Stomach (tissue), 4 donors: ENCODE results near the gene TNFRSF11A.

Experiments used
- EP300 ChIP-seq: sonication (generic); formaldehyde crosslinking; IDR thresholded peaks from one replicate; pipeline ENCODE4 v1.6.1; 2017; ENCODE audit warnings: antibody characterized with exemption
- POLR2A ChIP-seq, 4 donors: fragments of 450-650 bp; IDR thresholded peaks; one replicate each; pipeline ENCODE4 v1.6.1; 2016; ENCODE audit warnings: antibody characterized with exemption in 4 of 4, control low read depth in 2 of 4, mild to moderate bottlenecking in 1 of 4, moderate library complexity in 1 of 4
- POLR2AphosphoS5 ChIP-seq, 3 donors: sonication (generic); formaldehyde crosslinking; IDR thresholded peaks; one replicate each; pipeline ENCODE4 v1.6.1; 2016; ENCODE audit warnings: antibody characterized with exemption in 3 of 3
- TF ChIP-seq, protein P1 (sequence below), 7 experiments: fragments of 450-650 bp in 4 of 7; fragments of 200-600 bp in 3 of 7; sonication (generic) in 3 of 7; IDR thresholded peaks; one replicate each; pipeline ENCODE4 v1.5.1; 2016 to 2019; ENCODE audit warnings: antibody characterized with exemption in 7 of 7, control low read depth in 2 of 7, mild to moderate bottlenecking in 1 of 7

DNA sequence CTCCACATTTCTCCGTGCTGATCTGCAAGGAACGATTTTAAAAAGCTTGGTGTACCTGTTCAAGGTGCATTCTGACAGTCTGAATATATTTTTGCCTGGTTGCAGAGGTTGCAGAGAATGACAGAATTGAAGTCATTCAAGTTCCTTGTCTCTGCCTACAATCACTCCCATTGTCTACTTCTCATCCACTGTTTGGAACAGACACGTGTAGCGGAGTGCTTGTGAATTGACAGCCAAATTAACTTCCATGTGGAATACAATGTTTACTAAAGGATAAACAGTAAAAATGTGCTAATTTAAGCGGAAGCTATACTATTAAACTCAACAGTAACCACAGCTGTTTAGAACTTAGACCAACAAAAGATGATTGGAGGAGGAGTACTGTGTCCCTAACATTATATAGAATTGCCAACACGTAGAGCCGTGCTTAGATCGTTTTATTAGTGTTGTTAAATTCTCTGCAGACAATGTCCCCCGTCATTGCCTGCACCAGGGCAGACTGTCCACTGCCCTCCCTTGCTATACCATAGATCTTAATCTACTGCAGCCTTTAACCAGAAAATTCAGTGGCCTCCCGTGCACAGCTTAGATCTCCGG is 110.4 kb downstream of the TNFRSF11A start:
- no peak for TF ChIP-seq EP300
- no peak for TF ChIP-seq POLR2A (IDR thresholded peaks at IDR 0.05)
- TF ChIP-seq, protein P1, sequence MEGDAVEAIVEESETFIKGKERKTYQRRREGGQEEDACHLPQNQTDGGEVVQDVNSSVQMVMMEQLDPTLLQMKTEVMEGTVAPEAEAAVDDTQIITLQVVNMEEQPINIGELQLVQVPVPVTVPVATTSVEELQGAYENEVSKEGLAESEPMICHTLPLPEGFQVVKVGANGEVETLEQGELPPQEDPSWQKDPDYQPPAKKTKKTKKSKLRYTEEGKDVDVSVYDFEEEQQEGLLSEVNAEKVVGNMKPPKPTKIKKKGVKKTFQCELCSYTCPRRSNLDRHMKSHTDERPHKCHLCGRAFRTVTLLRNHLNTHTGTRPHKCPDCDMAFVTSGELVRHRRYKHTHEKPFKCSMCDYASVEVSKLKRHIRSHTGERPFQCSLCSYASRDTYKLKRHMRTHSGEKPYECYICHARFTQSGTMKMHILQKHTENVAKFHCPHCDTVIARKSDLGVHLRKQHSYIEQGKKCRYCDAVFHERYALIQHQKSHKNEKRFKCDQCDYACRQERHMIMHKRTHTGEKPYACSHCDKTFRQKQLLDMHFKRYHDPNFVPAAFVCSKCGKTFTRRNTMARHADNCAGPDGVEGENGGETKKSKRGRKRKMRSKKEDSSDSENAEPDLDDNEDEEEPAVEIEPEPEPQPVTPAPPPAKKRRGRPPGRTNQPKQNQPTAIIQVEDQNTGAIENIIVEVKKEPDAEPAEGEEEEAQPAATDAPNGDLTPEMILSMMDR (IDR thresholded peaks at IDR 0.05) = no peak
- no peak for TF ChIP-seq POLR2AphosphoS5 (IDR thresholded peaks at IDR 0.05)
